ENCODE measurements around the gene CCDC74B.

DNA sequence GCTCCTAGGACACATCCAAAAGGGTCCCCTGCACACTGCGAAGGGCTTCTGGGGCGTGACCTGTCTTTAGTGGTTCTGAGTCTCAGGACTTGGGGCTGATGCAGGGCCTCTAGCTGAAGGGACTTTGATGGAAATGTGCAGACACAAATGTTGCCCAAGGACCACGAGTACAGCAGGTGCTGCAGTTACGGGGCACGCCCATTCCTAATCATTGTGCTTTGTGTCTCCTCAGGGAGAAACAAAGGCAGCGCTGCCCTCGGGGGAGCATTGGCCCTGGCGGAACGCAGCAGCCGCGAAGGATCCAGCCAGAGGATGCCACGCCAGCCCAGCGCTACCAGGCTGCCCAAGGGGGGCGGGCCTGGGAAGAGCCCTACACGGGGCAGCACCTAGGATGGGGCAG, 45.3 kb upstream of the CCDC74B start:
- TF ChIP-seq EZH2 (IDR thresholded peaks at IDR 0.05), result no peak
- no peak; the same call in 1 of the 2 replicates for TF ChIP-seq POLR2AphosphoS5 (IDR thresholded peaks at IDR 0.05; ENCODE audit: borderline replicate concordance, low read depth, low read length)
- no peak for TF ChIP-seq FOXP2 (optimal IDR thresholded peaks at IDR 0.05; ENCODE audit: control extremely low read depth, extremely low read length, insufficient read depth)
